ENCODE measurements around the gene IFIT1.

DNA sequence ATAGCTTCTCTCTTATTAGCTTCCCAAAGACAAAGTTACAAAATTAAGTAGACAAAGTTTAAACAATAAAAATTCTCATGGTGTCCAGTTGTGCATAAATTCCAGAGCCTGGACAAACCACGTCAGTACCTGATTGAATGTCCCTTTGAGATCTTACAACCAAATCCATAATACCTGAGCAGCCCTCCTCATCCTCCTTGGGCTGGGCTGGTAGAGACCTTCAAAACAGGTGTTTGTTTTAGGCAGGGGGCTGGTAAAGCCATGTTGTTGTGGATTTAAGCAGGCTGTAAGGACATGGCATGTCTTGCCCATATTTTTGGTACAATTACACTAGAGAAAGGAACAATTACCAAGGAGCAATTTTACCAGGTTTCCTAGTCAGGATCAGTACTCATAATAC lies 24.0 kb downstream of the IFIT1 start:
- TF ChIP-seq POLR2AphosphoS5 (IDR thresholded peaks at IDR 0.05; ENCODE audit: low read depth, low read length) (no peak), POLR2A (IDR thresholded peaks at IDR 0.05; ENCODE audit: low read depth, low read length) (no peak)

Data from GM12892 (cell line).